IMR-90 (cell line): Measurements from ENCODE around the gene CADM2. TPM values are rescaled to one million over a fixed set of nuclear protein-coding genes. Genes with fewer than 3 reads are reported as not detected.

Experiments
- ATAC-seq: fragments of 200-7000 bp; cut with Tn5 transposase; 2 replicates; pipeline ENCODE4 v1.9.1; 2020; ENCODE audit warnings: low read depth, mild to moderate bottlenecking, moderate library complexity
- BruUV-seq: library from RNA; stranded (reverse); fragments of 400-500 nt; replicated peaks from 2 replicates; lab custom pipeline; 2021; lab: Mats Ljungman, UMichigan
- CTCF ChIA-PET: fragments of 300-600 bp; formaldehyde crosslinking; extraction: SDS; loops from one replicate; lab custom pipeline; 2021; ENCODE audit warnings: antibody characterized with exemption; lab: Yijun Ruan, JAX
- POLR2A ChIA-PET: fragments of 300-600 bp; sonication (Branson Sonifier 250); formaldehyde crosslinking; loops from one replicate; lab custom pipeline; 2022; ENCODE audit warnings: antibody characterized with exemption; ENCODE audit not compliant: unreplicated experiment; lab: Charles Lee
- DNase-seq: peaks from one replicate; pipeline ENCODE4 v3.0.0; 2013
- H2AFZ ChIP-seq: replicated peaks from 2 replicates; pipeline ENCODE3; 2013; ENCODE audit warnings: low read length, mild to moderate bottlenecking; ENCODE audit not compliant: poor library complexity
- H2AK5ac ChIP-seq: 2 replicates; pipeline ENCODE4 v1.6.1; 2013; ENCODE audit warnings: low read depth, low read length, inconsistent platforms
- H2AK9ac ChIP-seq: replicated peaks from 2 replicates; pipeline ENCODE3; 2013; ENCODE audit warnings: mild to moderate bottlenecking, low read depth, low read length, moderate library complexity; ENCODE audit not compliant: poor library complexity
- H2BK120ac ChIP-seq: 2 replicates; pipeline ENCODE4 v1.6.1; 2013; ENCODE audit warnings: low read depth, low read length, inconsistent platforms
- H2BK15ac ChIP-seq: 3 replicates; pipeline ENCODE4 v1.6.1; 2013; ENCODE audit warnings: low read depth, low read length, inconsistent platforms
- H2BK20ac ChIP-seq: 2 replicates; pipeline ENCODE4 v1.6.1; 2013; ENCODE audit warnings: low read depth, mild to moderate bottlenecking, inconsistent platforms, low read length, moderate library complexity
- H2BK5ac ChIP-seq: 2 replicates; pipeline ENCODE4 v1.6.1; 2013; ENCODE audit warnings: mild to moderate bottlenecking, low read depth, low read length, inconsistent platforms; ENCODE audit not compliant: poor library complexity, severe bottlenecking
- H3K14ac ChIP-seq: replicated peaks from 2 replicates; pipeline ENCODE4 v1.6.1; 2013; ENCODE audit warnings: low read depth, low read length, inconsistent platforms
- H3K18ac ChIP-seq: 2 replicates; pipeline ENCODE4 v1.6.1; 2013; ENCODE audit warnings: low read depth, low read length, control low read depth
- H3K23ac ChIP-seq: 2 replicates; pipeline ENCODE4 v1.6.1; 2013; ENCODE audit warnings: low read depth, low read length, inconsistent platforms
- H3K27ac ChIP-seq: 2 replicates; pipeline ENCODE4 v1.5.1; 2013; ENCODE audit warnings: mild to moderate bottlenecking, control low read depth, low read length; ENCODE audit not compliant: insufficient read depth
- H3K27me3 ChIP-seq: 2 replicates; pipeline ENCODE4 v1.6.1; 2013; ENCODE audit warnings: low read length; ENCODE audit not compliant: control insufficient read depth, insufficient read depth
- H3K36me3 ChIP-seq: 2 replicates; pipeline ENCODE4 v1.6.1; 2013; ENCODE audit warnings: low read length, mixed read lengths; ENCODE audit not compliant: control insufficient read depth, insufficient read depth
- H3K4ac ChIP-seq: 2 replicates; pipeline ENCODE4 v1.6.1; 2013; ENCODE audit warnings: low read depth, low read length, inconsistent platforms
- H3K4me1 ChIP-seq: 2 replicates; pipeline ENCODE4 v1.6.1; 2013; ENCODE audit warnings: low read length, mixed read lengths; ENCODE audit not compliant: control insufficient read depth, insufficient read depth
- H3K4me2 ChIP-seq: 2 replicates; pipeline ENCODE4 v1.6.1; 2013; ENCODE audit warnings: low read depth, mild to moderate bottlenecking, control low read depth, low read length, moderate library complexity
- H3K4me3 ChIP-seq: 2 replicates; pipeline ENCODE4 v1.5.1; 2013; ENCODE audit warnings: low read depth, mild to moderate bottlenecking, control low read depth, low read length, moderate library complexity; ENCODE audit not compliant: insufficient read depth
- H3K56ac ChIP-seq: 2 replicates; pipeline ENCODE4 v1.6.1; 2013; ENCODE audit warnings: low read length, inconsistent platforms; ENCODE audit not compliant: insufficient read depth; ENCODE audit errors: extremely low read depth
- H3K79me1 ChIP-seq, 2 experiments: 2 replicates each; pipeline ENCODE4 v1.6.1; 2013; ENCODE audit warnings: low read length in 2 of 2, inconsistent platforms in 1 of 2, low read depth in 1 of 2
- H3K9ac ChIP-seq: 2 replicates; pipeline ENCODE4 v1.6.1; 2013; ENCODE audit warnings: low read depth, low read length, control low read depth
- H3K9me1 ChIP-seq: 2 replicates; pipeline ENCODE4 v1.6.1; 2013; ENCODE audit warnings: low read length, inconsistent platforms; ENCODE audit not compliant: insufficient read depth
- H3K9me3 ChIP-seq: 2 replicates; pipeline ENCODE4 v1.6.1; 2013; ENCODE audit warnings: low read length; ENCODE audit not compliant: control insufficient read depth, insufficient read depth
- H4K20me1 ChIP-seq: 2 replicates; pipeline ENCODE4 v1.6.1; 2013; ENCODE audit warnings: low read length, inconsistent platforms; ENCODE audit not compliant: insufficient read depth
- H4K5ac ChIP-seq: 2 replicates; pipeline ENCODE4 v1.6.1; 2013; ENCODE audit warnings: mild to moderate bottlenecking, low read depth, low read length, control low read depth
- H4K8ac ChIP-seq, 2 experiments: 2 replicates each; pipeline ENCODE4 v1.6.1; 2013; ENCODE audit warnings: low read depth in 2 of 2, low read length in 2 of 2, control low read depth in 1 of 2, inconsistent platforms in 1 of 2
- H4K91ac ChIP-seq: 2 replicates; pipeline ENCODE4 v1.6.1; 2013; ENCODE audit warnings: low read depth, low read length, inconsistent platforms; ENCODE audit not compliant: insufficient read depth
- BHLHE40 ChIP-seq: fragments of 150-350 bp; IDR thresholded peaks from 2 replicates; pipeline ENCODE4 v1.6.1; 2016; ENCODE audit warnings: mild to moderate bottlenecking, low read depth, low read length
- ELK1 ChIP-seq: fragments of 150-350 bp; IDR thresholded peaks from 2 replicates; pipeline ENCODE4 v1.6.1; 2016; ENCODE audit warnings: low read depth, mild to moderate bottlenecking, low read length, moderate library complexity, borderline replicate concordance
- MAZ ChIP-seq: IDR thresholded peaks from 2 replicates; pipeline ENCODE4 v1.6.1; 2012; ENCODE audit warnings: low read depth, mild to moderate bottlenecking, low read length, improper control_type of control experiment, moderate library complexity, borderline replicate concordance
- NFE2L2 ChIP-seq: fragments of 150-350 bp; IDR thresholded peaks from 2 replicates; pipeline ENCODE4 v1.6.1; 2016; ENCODE audit warnings: low read depth, mild to moderate bottlenecking, low read length
- RAD21 ChIP-seq: IDR thresholded peaks from 2 replicates; pipeline ENCODE4 v1.6.1; 2012; ENCODE audit warnings: low read length, improper control_type of control experiment
- RCOR1 ChIP-seq: IDR thresholded peaks from 2 replicates; pipeline ENCODE4 v1.6.1; 2012; ENCODE audit warnings: mild to moderate bottlenecking, low read length, improper control_type of control experiment; ENCODE audit not compliant: insufficient replicate concordance
- RFX5 ChIP-seq: IDR thresholded peaks from 2 replicates; pipeline ENCODE4 v1.8.0; 2012; ENCODE audit warnings: low read depth, mild to moderate bottlenecking, low read length, moderate library complexity
- USF2 ChIP-seq: fragments of 150-350 bp; IDR thresholded peaks from 2 replicates; pipeline ENCODE4 v1.6.1; 2017; ENCODE audit warnings: mild to moderate bottlenecking, antibody characterized with exemption, low read length, low read depth
- WGBS, 2 experiments: methylation state at CpG; one replicate each; pipeline versions ENCODE4 v1.1.5 to v1.1.7; 2013; ENCODE audit warnings: missing lambda C conversion rate in 2 of 2; ENCODE audit not compliant: insufficient read length in 1 of 2; ENCODE audit errors: extremely low coverage in 2 of 2; 5-methylcytosine and 5-hydroxymethylcytosine counted together
- dilution Hi-C: fragments of 300-500 bp; cut with HindIII; formaldehyde crosslinking; loops from one replicate; pipeline ENCODE4 v1.14.3; 2018; ENCODE audit warnings: low sequenced_read_pairs; ENCODE audit not compliant: unreplicated experiment
- in situ Hi-C: fragments of 300-500 bp; cut with MboI; formaldehyde crosslinking; loops from 3 replicates; pipeline ENCODE4 v1.14.3; 2019; ENCODE audit warnings: low sequenced_read_pairs, inconsistent platforms, mixed read lengths
- intact Hi-C: fragments of 100-400 bp; cut with micrococcal nuclease; formaldehyde crosslinking; loops from 2 replicates; pipeline ENCODE4 v1.10.0; 2022
- polyA plus RNA-seq, 3 experiments: library from polyadenylated mRNA; depleted of rRNA; stranded (reverse); fragments of >200 nt; gene quantifications; 2 replicates each; pipeline ENCODE4 v1.2.3, GENCODE V29; 2012; ENCODE audit warnings: low replicate concordance in 1 of 3
- total RNA-seq: library from RNA; depleted of rRNA; stranded (reverse); fragments of >200 nt; gene quantifications from 2 replicates; pipeline ENCODE4 v1.2.3, GENCODE V29; 2012

CADM2 gene
- total and polyA plus RNA-seq, 2 of the 4 experiments (the other 2 are of a cell fraction), result not detected

DNA sequence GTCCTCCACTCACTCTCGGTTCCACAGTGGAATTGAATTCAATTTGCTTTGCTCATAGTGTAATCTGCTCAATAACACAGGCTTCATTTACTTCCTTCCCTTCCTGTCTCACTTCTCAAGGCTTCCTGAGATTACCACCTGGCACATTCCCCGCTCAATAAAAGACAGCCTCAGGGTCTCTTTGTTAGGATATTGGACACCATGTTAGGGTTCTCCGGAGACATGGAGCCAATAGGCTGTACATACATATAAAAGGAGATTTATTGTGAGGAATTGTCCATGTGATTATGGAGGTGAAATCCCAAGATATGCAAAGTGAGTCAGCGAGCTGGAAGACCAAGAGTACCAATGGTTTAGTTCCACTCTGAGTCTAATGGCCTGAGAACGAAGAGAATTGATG lies 974.5 kb downstream of the CADM2 start:
- Histone ChIP-seq H3K9ac (no peak overlapping the region), H2BK5ac (no peak overlapping the region), H3K4me1 (no peaks in the 10 kb centered on the region), H3K56ac (no peak overlapping the region), H3K14ac (no peak overlapping the region), H2BK120ac (no peak overlapping the region), H3K4me3 (no peak overlapping the region), H3K36me3 (no peaks in the 10 kb centered on the region), H3K79me1 (no peaks in the 10 kb centered on the region), H3K4ac (no peak overlapping the region), H3K9me3 (no peaks in the 10 kb centered on the region), H2BK15ac (no peak overlapping the region), H2AFZ (no peak overlapping the region), H4K5ac (no peak overlapping the region), H3K27me3 (no peaks in the 10 kb centered on the region), H3K4me2 (no peak overlapping the region), H2AK5ac (no peak overlapping the region), H4K91ac (no peak overlapping the region), H3K23ac (no peak overlapping the region), H2AK9ac (no peak overlapping the region), H3K18ac (no peak overlapping the region), H3K27ac (no peak overlapping the region), H3K9me1 (no peaks in the 10 kb centered on the region), H2BK20ac (no peak overlapping the region), H4K8ac (no peak overlapping the region), H4K20me1 (no peaks in the 10 kb centered on the region)
- no peak for ATAC-seq
- no TSS peak for BruUV-seq
- ChIA-PET POLR2A (no interaction called here), CTCF (no interaction called here)
- in situ Hi-C loops (no loop called here), intact Hi-C loops (no loop called here), dilution Hi-C loops (no loop called here)
- 83% methylated on average over 1 of the region's 5 CpGs; no CpG with 5 or more reads in 1 of the 2 experiments for WGBS, 2 experiments
- DNase-seq, result no peak
- TF ChIP-seq ELK1 (no peak), RAD21 (no peak), NFE2L2 (no peak), BHLHE40 (no peak), RCOR1 (no peak), USF2 (no peak), MAZ (no peak), RFX5 (no peak)
